GF-D8 (cell line): ENCODE data around the gene ANKRD39.

ENCODE experiments used
- DNase-seq: peaks from one replicate; lab custom pipeline; 2025; lab: John Stamatoyannopoulos, UW

Gene ANKRD39

DNA sequence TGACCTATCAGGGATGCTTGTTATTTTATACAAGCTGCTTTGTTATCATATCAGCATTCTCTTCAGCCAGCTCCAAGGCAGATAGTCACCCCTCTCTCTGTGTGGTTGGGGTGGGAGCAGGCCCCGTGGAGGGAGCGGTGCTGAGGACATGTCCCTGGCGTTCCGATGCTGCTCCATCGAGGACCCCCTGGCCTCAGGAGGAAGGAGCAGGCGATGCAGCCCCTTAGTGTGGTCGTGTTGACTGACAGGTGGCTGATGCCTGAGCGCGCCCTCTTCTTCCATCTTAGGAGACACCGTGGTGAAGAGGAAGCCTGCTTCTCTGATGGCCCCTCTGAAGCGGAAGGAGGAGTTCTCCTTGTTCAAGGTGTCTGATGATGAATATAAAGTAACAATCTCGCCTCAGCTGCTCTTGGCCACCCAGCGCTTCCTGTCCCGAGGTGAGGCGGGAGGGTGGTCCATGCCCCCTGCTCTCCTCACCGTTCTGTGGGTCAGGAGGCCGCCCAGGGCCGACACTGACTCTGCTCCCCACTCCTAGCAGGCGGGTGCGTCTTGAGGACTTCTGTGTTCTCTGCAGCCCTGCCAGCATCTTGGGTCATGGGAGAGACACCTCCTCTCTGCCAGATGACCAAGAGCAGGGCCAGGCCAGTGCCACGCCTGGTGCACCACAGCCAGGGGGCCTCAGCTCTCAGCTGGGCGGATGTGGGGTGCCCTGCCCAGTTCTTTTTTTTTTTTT, 31.1 kb downstream of the ANKRD39 start:
- no peak for DNase-seq

GRCh38 chr2:96825057-96825456, 32.8 kb downstream of the ANKRD39 start:
- no peak for DNase-seq

GRCh38 chr2:96824079-96824870, 33.5 kb downstream of the ANKRD39 start:
- DNase-seq = no peak

- no peak for DNase-seq
These were observed 34.6 kb downstream of the ANKRD39 start for GRCh38 chr2:96823198-96823597.

DNA sequence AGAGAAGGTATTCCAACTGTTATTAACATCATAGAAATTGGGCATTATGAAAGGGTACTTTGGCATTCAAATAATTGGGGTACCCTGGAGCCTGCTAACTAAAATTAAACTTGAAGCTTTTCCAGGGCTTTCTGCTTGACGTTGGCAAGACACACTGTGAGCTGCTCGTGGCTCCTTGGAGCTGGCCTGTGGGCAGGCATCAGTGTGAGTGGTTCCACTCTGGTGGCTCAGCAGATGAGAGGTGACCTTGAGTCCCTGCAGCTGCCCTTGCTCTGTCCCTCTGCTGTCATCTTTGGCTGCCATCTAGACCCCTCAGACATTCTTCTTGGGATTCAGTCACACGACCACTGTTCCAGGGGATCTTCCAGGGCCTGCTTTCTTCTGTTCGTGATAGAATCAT, 35.0 kb downstream of the ANKRD39 start:
- DNase-seq = no peak

GRCh38 chr2:96821113-96821675, 36.6 kb downstream of the ANKRD39 start:
- DNase-seq = no peak

- no peak for DNase-seq
These were observed 37.8 kb downstream of the ANKRD39 start for GRCh38 chr2:96819876-96820511.

GRCh38 chr2:96819128-96819875, 38.5 kb downstream of the ANKRD39 start:
- DNase-seq = no peak

DNA sequence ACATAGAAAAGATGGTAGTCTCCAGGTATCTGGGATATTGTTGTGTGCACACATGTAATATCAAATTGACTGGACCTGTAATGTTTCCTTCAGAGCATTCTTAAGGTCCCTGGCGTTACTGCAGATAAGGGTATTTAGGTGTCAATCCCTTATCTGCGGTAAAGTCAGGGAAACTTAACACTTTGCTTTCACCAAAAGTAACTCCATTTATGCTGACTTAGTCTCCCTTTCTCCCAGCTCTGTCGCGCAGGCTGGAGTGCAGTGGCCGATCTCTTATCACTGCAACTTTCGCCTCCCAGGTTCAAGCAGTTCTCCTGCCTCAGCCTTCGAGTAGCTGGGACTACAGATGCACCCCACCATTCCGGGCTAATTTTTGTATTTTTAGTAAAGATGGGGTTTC, 39.9 kb downstream of the ANKRD39 start:
- DNase-seq = no peak

DNA sequence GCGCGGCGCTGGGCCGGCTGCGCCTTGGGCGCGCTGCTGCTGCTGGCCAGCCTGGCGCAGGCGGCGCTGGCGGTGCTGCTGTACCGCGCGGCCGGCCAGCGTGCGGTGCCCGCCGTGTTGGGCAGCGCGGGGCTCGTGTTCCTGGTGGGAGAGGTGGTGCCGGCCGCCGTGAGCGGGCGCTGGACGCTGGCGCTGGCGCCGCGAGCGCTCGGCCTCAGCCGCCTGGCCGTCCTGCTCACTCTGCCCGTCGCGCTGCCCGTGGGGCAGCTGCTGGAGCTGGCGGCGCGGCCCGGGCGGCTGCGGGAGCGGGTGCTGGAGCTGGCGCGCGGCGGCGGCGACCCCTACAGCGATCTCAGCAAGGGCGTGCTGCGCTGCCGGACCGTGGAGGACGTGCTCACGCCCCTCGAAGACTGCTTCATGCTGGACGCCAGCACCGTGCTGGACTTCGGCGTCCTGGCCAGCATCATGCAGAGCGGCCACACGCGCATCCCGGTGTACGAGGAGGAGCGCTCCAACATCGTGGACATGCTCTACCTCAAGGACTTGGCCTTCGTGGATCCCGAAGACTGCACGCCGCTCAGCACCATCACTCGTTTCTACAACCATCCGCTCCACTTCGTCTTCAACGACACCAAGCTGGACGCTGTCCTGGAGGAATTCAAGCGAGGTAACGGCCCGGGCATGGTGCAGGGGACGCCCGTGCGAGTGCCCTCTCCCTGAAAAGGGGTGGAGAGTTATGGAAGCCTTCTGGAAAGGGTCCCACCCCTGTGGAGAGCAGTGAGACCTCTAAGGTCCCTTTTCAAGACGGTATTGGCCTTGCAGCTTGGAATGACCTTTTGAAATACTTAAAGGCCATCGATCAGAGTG, 40.7 kb downstream of the ANKRD39 start:
- no peak for DNase-seq

GRCh38 chr2:96816127-96816835, 41.5 kb downstream of the ANKRD39 start, which contains the start of gene CNNM3:
CNNM3 (plus strand) TSS chr2:96816268; CDS start chr2:96816278, 10 bp downstream.
- peak; percentile 68 for DNase-seq

GRCh38 chr2:96815326-96816126, 42.3 kb downstream of the ANKRD39 start:
- DNase-seq = no peak

GRCh38 chr2:96813656-96814055, 44.2 kb downstream of the ANKRD39 start:
- no peak for DNase-seq

GRCh38 chr2:96811917-96812316, 45.9 kb downstream of the ANKRD39 start:
- no peak for DNase-seq

DNA sequence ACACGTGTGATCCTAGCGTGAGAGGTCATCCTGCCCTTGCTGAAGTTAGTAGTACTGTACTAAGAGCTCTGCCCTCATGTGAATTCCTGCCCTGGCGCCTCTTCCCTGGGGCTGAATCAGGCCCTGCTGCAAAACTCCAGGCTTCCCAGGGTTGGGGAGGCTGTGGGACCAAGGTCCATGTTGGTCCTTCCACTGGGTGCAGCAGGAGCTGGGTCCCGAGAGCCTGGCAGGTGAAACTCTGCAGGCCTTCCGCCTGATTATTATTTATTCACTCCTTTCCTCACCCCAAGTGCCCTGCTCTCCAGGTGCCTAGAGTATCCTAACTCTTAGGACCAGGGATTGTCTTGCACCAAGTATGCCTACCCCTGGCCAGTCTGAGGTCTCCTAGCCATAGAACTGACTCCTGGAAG, 47.0 kb downstream of the ANKRD39 start:
- DNase-seq = no peak

DNA sequence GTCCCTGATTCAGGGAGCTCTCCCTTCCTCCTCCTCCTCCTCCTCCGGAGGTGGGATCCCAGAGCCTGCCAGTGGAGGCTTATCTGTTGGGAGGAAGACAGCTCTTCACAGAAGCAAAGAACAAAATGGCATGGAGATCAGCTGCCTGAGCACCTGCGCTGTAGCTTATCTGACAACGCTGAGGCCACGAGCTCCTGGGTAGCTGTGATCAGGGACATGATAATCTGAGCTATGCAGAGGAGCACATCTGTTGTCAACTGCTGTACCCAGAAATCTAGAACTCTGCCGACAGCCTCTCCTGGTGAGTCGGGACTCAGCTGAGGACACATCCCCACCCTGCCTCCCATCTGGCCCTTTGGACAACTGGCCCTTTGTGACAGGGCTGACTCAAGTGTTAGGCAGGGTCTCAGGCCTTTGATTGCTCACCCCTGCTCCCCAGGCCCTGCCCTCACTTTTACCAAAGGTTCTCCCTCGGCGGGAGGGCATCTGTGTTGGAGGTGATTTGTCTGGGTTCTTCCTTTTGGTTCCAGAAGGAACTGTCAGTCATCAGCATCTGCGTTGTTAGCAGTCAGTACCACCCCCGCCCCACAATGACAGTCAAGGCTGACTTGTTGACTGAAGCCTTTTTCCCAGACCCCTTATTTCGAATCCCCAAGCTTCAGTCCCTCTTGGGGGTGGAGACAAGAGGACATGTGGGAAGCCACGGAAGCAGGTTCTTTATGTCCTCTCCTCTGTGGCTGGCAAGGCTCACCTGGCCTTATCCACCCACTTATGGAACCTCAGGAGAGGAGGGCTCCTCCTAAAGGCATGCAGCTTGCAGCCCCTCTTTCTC, 47.6 kb downstream of the ANKRD39 start:
- DNase-seq = no peak

DNA sequence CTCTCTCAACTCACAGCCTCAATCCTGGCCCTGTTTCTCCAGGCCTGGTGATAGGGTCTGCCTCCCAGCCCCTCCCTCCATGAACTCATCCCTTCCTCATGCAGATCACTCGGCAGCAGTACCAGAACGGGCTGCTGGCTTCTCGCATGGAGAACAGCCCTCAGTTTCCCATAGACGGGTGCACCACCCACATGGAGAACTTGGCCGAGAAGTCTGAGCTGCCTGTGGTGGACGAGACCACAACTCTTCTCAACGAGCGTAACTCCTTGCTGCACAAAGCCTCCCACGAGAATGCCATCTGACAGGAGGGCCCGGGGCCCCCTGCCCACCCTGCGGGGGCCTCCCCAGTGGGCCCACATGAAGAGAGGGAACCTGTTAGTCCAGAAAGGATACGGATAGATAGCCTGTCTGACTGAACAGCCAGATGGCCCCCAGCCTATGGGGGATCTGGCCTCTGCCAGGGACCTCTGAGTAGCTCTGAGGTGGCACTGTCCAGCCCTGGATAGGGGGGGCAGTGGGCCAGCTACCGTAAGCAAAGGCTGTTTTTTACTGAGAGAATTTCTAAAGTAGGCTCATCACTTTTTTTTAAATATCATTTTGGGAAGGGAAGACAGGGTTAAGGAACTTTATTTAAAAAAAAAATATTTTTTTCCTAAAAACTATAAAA, 48.5 kb downstream of the ANKRD39 start:
- no peak for DNase-seq
